Adrenal gland (tissue), 12 donors: Measurements from ENCODE around the gene HDAC1. TPM values are rescaled to one million over a fixed set of nuclear protein-coding genes. Genes with fewer than 3 reads are reported as not detected.

Source experiments
- DNase-seq, 7 donors: peaks; one replicate each; pipeline ENCODE4 v3.0.0-alpha.2; 2019 to 2020
- H3K27ac ChIP-seq, 5 donors: fragments of 200-600 bp; sonication (generic) in 4 of 5; 1 replicate in 3 of 5; 2 replicates in 2 of 5; pipeline versions ENCODE4 v1.5.1 to v1.8.0; 2016 to 2020; ENCODE audit warnings: mild to moderate bottlenecking in 1 of 5
- H3K27me3 ChIP-seq: fragments of 200-600 bp; 2 replicates; pipeline ENCODE4 v1.8.0; 2021
- H3K36me3 ChIP-seq, 2 donors: fragments of 200-600 bp; replicated peaks in 1 of 2; 1 replicate in 1 of 2; 2 replicates in 1 of 2; pipeline versions ENCODE4 v1.5.1 to v1.8.0; 2018 to 2022
- H3K4me1 ChIP-seq, 2 donors: fragments of 200-600 bp; replicated peaks in 1 of 2; 1 replicate in 1 of 2; 2 replicates in 1 of 2; pipeline versions ENCODE4 v1.5.1 to v1.8.0; 2018 to 2021
- H3K4me3 ChIP-seq, 4 donors: fragments of 200-600 bp; sonication (generic) in 3 of 4; one replicate each; pipeline ENCODE4 v1.5.1; 2016 to 2018
- H3K9me3 ChIP-seq, 3 donors: fragments of 200-600 bp; sonication (generic) in 1 of 3; replicated peaks in 1 of 3; 1 replicate in 2 of 3; 2 replicates in 1 of 3; pipeline versions ENCODE4 v1.5.1 to v1.8.0; 2016 to 2021
- POLR2A ChIP-seq, 2 donors: fragments of 450-650 bp; IDR thresholded peaks; one replicate each; pipeline ENCODE4 v1.6.1; 2017; ENCODE audit warnings: antibody characterized with exemption in 2 of 2, mild to moderate bottlenecking in 2 of 2, moderate library complexity in 1 of 2
- WGBS, 4 donors: extraction: QIAGEN DNeasy Blood & Tissue Kit in 2 of 4; methylation state at CpG; one replicate each; pipeline versions ENCODE4 v1.1.5 to v1.1.7; 2013 to 2017; 5-methylcytosine and 5-hydroxymethylcytosine counted together
- intact Hi-C, 2 donors: fragments of 100-400 bp; cut with DNase I; formaldehyde crosslinking; loops; one replicate each; pipeline versions ENCODE4 v1.14.1 to v1.15.0; 2022 to 2023
- polyA plus RNA-seq, 3 donors: library from polyadenylated mRNA; stranded (reverse); fragments of 200-250 nt in 2 of 3; fragments of 350-450 nt in 1 of 3; fragmentation: Illumina TruSeq in 1 of 3; extraction: RNeasy Lipid Tissue Mini Kit (QIAGEN cat#74804) in 1 of 3; gene quantifications; one replicate each; pipeline ENCODE4 v1.2.3, GENCODE V29; 2013 to 2014
- small RNA-seq, 2 donors: library from RNA; depleted of rRNA; stranded (forward); fragments of <200 nt; gene quantifications; one replicate each; pipeline ENCODE3, GENCODE V24; 2016
- total RNA-seq, 9 donors: library from RNA; depleted of rRNA in 4 of 9; stranded (reverse); fragments of >200 nt in 4 of 9; fragments of 120-200 nt in 1 of 9; fragmentation: NEBNext Ultra II Directional in 1 of 9; extraction: Animal tissue kit (Norgen Biotek cat#: 25700) in 1 of 9; gene quantifications; one replicate each; pipeline versions ENCODE4 v1.1.0 to v1.2.4, GENCODE V29; 2013 to 2023
- TF ChIP-seq, protein P1 (sequence below), 6 experiments: fragments of 450-650 bp in 4 of 6; fragments of 200-600 bp in 2 of 6; sonication (generic) in 1 of 6; IDR thresholded peaks; 1 replicate in 5 of 6; 2 replicates in 1 of 6; pipeline versions ENCODE4 v1.5.1 to v1.8.0; 2016 to 2021; ENCODE audit warnings: antibody characterized with exemption in 6 of 6, mild to moderate bottlenecking in 2 of 6, moderate library complexity in 1 of 6
- donor health status: healthy with polysubstance abuse.
- donor health status: Bipolar disorder and iron deficiency.
- donor health status: DM: yes; HTN: yes; CAD: no.
- donor health status: DM: no; HTN: no; CAD: no.
- donor health status: DM: no; HTN: no; CAD: no.
- donor health status: DM: yes; HTN: yes; CAD: no.

The HDAC1 gene
- total and polyA plus RNA-seq, 12 donors: 52.2 to 95.2 (median 71.2) TPM

DNA sequence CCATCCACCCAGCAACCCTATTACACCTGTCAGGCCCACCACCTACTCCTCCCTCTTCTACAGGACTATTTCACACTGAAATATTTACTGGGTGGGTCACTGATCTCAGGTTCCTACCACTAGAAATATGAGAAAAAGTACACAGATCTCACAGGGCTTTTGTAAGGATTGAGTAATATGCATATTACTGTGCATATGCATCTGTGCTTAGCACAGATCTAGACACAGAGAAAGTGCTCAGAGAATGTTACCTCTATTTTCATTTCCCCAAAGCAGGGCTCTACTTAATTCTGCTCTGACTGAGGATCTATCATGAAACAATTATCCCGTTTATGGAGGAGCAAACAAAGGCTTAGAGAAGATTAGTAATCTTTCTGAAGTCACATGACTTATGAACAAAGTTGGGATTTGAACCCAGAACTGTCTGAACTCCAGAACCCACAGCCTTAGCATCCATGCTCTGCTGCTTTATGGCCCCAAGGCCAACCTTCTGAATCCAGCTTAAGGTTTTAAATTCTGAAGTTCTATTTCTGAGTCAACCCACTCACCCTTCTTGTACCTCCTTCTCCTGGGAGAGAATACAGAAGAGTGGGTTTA, 82.2 kb downstream of the HDAC1 start:
- no peak overlapping the region for H3K27ac ChIP-seq
- H3K36me3 ChIP-seq: peaks cover 0 to 83% of the 10 kb centered on the region in 2 donors
- no peaks in the 10 kb centered on the region for H3K4me1 ChIP-seq
- H3K9me3 ChIP-seq: no peaks in the 10 kb centered on the region
- H3K4me3 ChIP-seq: no peak overlapping the region
- WGBS, 4 donors: 50 to 70% (median 57%) methylated on average over 1 of the region's 1 CpG
- no peak for TF ChIP-seq POLR2A (IDR thresholded peaks at IDR 0.05)
- TF ChIP-seq, protein P1, sequence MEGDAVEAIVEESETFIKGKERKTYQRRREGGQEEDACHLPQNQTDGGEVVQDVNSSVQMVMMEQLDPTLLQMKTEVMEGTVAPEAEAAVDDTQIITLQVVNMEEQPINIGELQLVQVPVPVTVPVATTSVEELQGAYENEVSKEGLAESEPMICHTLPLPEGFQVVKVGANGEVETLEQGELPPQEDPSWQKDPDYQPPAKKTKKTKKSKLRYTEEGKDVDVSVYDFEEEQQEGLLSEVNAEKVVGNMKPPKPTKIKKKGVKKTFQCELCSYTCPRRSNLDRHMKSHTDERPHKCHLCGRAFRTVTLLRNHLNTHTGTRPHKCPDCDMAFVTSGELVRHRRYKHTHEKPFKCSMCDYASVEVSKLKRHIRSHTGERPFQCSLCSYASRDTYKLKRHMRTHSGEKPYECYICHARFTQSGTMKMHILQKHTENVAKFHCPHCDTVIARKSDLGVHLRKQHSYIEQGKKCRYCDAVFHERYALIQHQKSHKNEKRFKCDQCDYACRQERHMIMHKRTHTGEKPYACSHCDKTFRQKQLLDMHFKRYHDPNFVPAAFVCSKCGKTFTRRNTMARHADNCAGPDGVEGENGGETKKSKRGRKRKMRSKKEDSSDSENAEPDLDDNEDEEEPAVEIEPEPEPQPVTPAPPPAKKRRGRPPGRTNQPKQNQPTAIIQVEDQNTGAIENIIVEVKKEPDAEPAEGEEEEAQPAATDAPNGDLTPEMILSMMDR (IDR thresholded peaks at IDR 0.05): no peak
- H3K27me3 ChIP-seq: no peaks in the 10 kb centered on the region
- no peak for DNase-seq
- intact Hi-C loops: no loop called here

DNA sequence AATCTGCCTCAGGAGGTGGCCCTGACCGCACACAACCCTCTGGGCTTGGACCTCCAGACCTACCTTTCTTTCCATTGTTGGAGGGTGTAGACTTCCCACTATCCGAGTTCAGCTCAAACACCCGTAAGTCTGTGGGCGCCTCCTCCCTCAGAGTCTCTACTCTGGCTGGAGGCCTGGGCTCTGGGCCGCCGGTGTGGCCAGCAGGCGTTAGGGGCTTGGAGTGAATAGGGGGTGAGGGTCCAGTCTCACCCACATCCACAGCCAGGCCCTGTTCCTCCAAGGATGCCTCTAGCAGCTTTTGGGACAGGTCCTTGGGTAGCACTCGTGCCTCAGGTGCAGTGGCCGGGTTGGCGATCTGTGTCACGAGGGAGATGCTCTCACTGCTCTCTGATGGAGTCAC, 84.3 kb downstream of the HDAC1 start:
- intact Hi-C loops: no loop called here
- TF ChIP-seq, protein P1 (IDR thresholded peaks at IDR 0.05): no peak
- TF ChIP-seq POLR2A (IDR thresholded peaks at IDR 0.05): no peak
- no peaks in the 10 kb centered on the region for H3K4me1 ChIP-seq
- no peak overlapping the region for H3K4me3 ChIP-seq
- H3K36me3 ChIP-seq: peaks cover 0 to 98% of the 10 kb centered on the region in 2 donors
- no peaks in the 10 kb centered on the region for H3K27me3 ChIP-seq
- H3K27ac ChIP-seq: no peak overlapping the region
- H3K9me3 ChIP-seq: no peaks in the 10 kb centered on the region
- no peak for DNase-seq
- 90 to 94% (median 92%) methylated on average over 8 to 11 of the region's 11 CpGs for WGBS, 4 donors

DNA sequence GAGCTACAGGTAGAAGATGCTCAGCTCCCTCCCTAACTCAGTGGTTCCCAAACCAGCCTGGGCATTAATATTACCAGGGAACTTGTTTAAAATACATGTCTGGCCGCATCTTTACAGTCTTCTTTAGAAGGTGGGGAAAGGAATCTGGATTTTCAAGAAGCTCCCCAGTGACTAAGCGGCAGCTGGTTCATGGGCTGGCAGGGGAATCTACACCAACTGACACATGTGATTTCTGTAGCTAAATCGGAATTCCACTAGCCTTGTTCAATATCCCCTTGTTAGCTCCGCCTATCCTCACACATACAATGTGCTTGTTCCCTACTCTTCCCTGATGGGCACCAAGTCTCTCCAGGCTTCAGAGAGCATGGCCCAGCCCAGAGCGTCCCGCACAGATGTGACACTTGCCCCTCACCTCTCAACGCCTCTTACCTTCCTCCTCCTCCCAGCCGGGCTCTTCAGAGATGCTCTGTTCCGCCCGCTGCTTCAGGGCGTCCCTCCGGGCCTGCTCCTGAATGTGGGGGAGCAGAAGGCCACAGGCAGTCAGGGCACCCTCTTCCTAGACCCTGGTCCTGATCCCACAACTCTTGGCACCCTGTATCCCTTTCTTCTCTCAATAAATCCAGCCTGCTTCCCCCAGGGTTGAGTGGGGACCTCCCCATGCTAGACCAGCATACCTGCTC, 85.8 kb downstream of the HDAC1 start:
- no peak for DNase-seq
- H3K27ac ChIP-seq: no peak overlapping the region
- no peak overlapping the region for H3K4me3 ChIP-seq
- TF ChIP-seq, protein P1 (IDR thresholded peaks at IDR 0.05): no peak
- TF ChIP-seq POLR2A (IDR thresholded peaks at IDR 0.05): no peak
- intact Hi-C loops: no loop called here
- no peaks in the 10 kb centered on the region for H3K9me3 ChIP-seq
- WGBS, 4 donors: 87 to 94% (median 91%) methylated on average over 12 of the region's 12 CpGs
- no peaks in the 10 kb centered on the region for H3K27me3 ChIP-seq
- H3K36me3 ChIP-seq: peaks cover 0 to 99% of the 10 kb centered on the region in 2 donors
- no peaks in the 10 kb centered on the region for H3K4me1 ChIP-seq

DNA sequence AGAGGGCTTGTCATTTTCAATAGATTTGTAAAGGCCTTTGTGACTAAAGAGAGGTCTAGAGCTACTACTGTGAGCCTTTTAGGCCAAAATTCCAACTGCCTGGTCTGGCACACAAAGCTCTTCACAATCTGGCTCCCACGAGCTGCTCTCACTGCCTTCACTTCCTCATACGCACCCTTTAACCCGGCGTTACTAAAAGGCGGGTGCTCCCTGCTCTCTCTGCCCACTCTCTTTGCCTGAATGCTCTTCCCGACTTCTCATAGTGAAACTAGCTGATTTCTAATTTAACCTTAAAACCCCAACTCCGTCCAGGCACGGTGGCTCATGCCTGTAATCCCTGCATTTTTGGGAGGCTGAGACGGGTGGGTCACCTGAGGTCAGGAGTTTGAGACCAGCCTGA, 88.2 kb downstream of the HDAC1 start:
- H3K4me3 ChIP-seq: no peak overlapping the region
- H3K4me1 ChIP-seq: no peaks in the 10 kb centered on the region
- no peak overlapping the region for H3K27ac ChIP-seq
- no peak for TF ChIP-seq POLR2A (IDR thresholded peaks at IDR 0.05)
- TF ChIP-seq, protein P1 (IDR thresholded peaks at IDR 0.05): no peak
- intact Hi-C loops: no loop called here
- DNase-seq: no peak
- H3K36me3 ChIP-seq: peaks cover 0 to 99% of the 10 kb centered on the region in 2 donors
- no peaks in the 10 kb centered on the region for H3K27me3 ChIP-seq
- WGBS, 4 donors: 82 to 91% (median 89%) methylated on average over 8 to 9 of the region's 9 CpGs
- no peaks in the 10 kb centered on the region for H3K9me3 ChIP-seq

Small RNA genes lying within 50 kb of the gene (small RNA-seq; reads per million reads assigned to genes)
- 0 reads per million in 2 donors for gene RF00017
- 0 reads per million in 2 donors for gene RF00019

Other genes with a start within 250 kb of the HDAC1 start
- 10 to 100 TPM in 4 of 9 donors, 1 to 10 TPM in 5; 4.4 to 17.4 (median 8.9) TPM for gene TMEM39B, start 219.1 kb upstream of the HDAC1 start, total RNA-seq
- gene TMEM39B, start 219.1 kb upstream of the HDAC1 start, polyA plus RNA-seq: 10 to 100 TPM in 2 of 3 donors, 1 to 10 TPM in 1; 9.2 to 15.1 (median 14.2) TPM
- 10 to 100 TPM; 39.3 to 86.6 (median 71.5) TPM for gene KPNA6, start 184.0 kb upstream of the HDAC1 start, total RNA-seq
- gene KPNA6, start 184.0 kb upstream of the HDAC1 start, polyA plus RNA-seq: 10 to 100 TPM in 1 of 3 donors, 1 to 10 TPM in 2; 9.3 to 31.2 (median 9.5) TPM
- gene TXLNA, start 112.4 kb upstream of the HDAC1 start, total RNA-seq: 10 to 100 TPM; 52.7 to 97.4 (median 66.1) TPM
- 10 to 100 TPM; 14.9 to 51.0 (median 25.7) TPM for gene TXLNA, start 112.4 kb upstream of the HDAC1 start, polyA plus RNA-seq
- 10 to 100 TPM; 11.4 to 34.0 (median 20.5) TPM for gene CCDC28B, start 91.5 kb upstream of the HDAC1 start, total RNA-seq
- 10 to 100 TPM in 2 of 3 donors, 1 to 10 TPM in 1; 3.4 to 47.7 (median 42.6) TPM for gene CCDC28B, start 91.5 kb upstream of the HDAC1 start, polyA plus RNA-seq
- 1 to 10 TPM; 1.5 to 3.6 (median 2.7) TPM for gene IQCC, start 86.4 kb upstream of the HDAC1 start, total RNA-seq
- 1 to 10 TPM; 3.1 to 3.9 (median 3.6) TPM for gene IQCC, start 86.4 kb upstream of the HDAC1 start, polyA plus RNA-seq
- not detected for gene DCDC2B, start 83.0 kb upstream of the HDAC1 start, total RNA-seq
- gene DCDC2B, start 83.0 kb upstream of the HDAC1 start, polyA plus RNA-seq: not detected
- 10 to 100 TPM in 7 of 9 donors, 1 to 10 TPM in 2; 2.1 to 27.1 (median 16.3) TPM for gene TMEM234, start 69.7 kb upstream of the HDAC1 start, total RNA-seq
- gene TMEM234, start 69.7 kb upstream of the HDAC1 start, polyA plus RNA-seq: 10 to 100 TPM; 10.2 to 57.7 (median 34.6) TPM
- 100 to 1,000 TPM; 187 to 672 (median 202) TPM for gene EIF3I, start 69.7 kb upstream of the HDAC1 start, total RNA-seq
- gene EIF3I, start 69.7 kb upstream of the HDAC1 start, polyA plus RNA-seq: 100 to 1,000 TPM; 196 to 312 (median 294) TPM
- 10 to 100 TPM in 8 of 9 donors, 1 to 10 TPM in 1; 3.2 to 34.5 (median 26.0) TPM for gene FAM167B, start 44.9 kb upstream of the HDAC1 start, total RNA-seq
- 10 to 100 TPM in 2 of 3 donors, 1 to 10 TPM in 1; 5.8 to 58.2 (median 30.0) TPM for gene FAM167B, start 44.9 kb upstream of the HDAC1 start, polyA plus RNA-seq
- 1 to 10 TPM in 6 of 9 donors, under 1 TPM in 3; 0.30 to 2.7 (median 1.9) TPM for gene LCK, start 40.8 kb upstream of the HDAC1 start, total RNA-seq
- gene LCK, start 40.8 kb upstream of the HDAC1 start, polyA plus RNA-seq: 1 to 10 TPM in 2 of 3 donors, under 1 TPM in 1; 0.46 to 2.9 (median 1.2) TPM
- 10 to 100 TPM; 24.2 to 82.2 (median 49.0) TPM for gene MARCKSL1, start 44.1 kb downstream of the HDAC1 start, total RNA-seq
- 10 to 100 TPM; 34.4 to 54.8 (median 49.2) TPM for gene MARCKSL1, start 44.1 kb downstream of the HDAC1 start, polyA plus RNA-seq
- 10 to 100 TPM in 3 of 9 donors, 1 to 10 TPM in 6; 1.3 to 12.8 (median 6.5) TPM for gene FAM229A, start 70.4 kb downstream of the HDAC1 start, total RNA-seq
- 100 to 1,000 TPM in 1 of 3 donors, 10 to 100 TPM in 1, 1 to 10 TPM in 1; 1.6 to 110 (median 56.7) TPM for gene FAM229A, start 70.4 kb downstream of the HDAC1 start, polyA plus RNA-seq
- gene TSSK3, start 70.5 kb downstream of the HDAC1 start, total RNA-seq: 1 to 10 TPM in 6 of 9 donors, under 1 TPM in 2, not detected in 1; 0.69 to 5.3 (median 2.1) TPM
- 1 to 10 TPM in 2 of 3 donors, under 1 TPM in 1; 0.84 to 2.1 (median 1.2) TPM for gene TSSK3, start 70.5 kb downstream of the HDAC1 start, polyA plus RNA-seq
- 100 to 1,000 TPM in 8 of 9 donors, 10 to 100 TPM in 1; 95.5 to 153 (median 117) TPM for gene BSDC1, start 102.4 kb downstream of the HDAC1 start, total RNA-seq
- gene BSDC1, start 102.4 kb downstream of the HDAC1 start, polyA plus RNA-seq: 10 to 100 TPM; 47.9 to 80.2 (median 63.9) TPM
- under 1 TPM in 7 of 9 donors, not detected in 2; under 0.01 to 0.89 (median 0.15) TPM for gene ZBTB8B, start 173.0 kb downstream of the HDAC1 start, total RNA-seq
- gene ZBTB8B, start 173.0 kb downstream of the HDAC1 start, polyA plus RNA-seq: under 1 TPM; 0.03 to 0.09 (median 0.08) TPM
- 1 to 10 TPM; 3.1 to 6.5 (median 4.8) TPM for gene ZBTB8A, start 247.3 kb downstream of the HDAC1 start, total RNA-seq
- 1 to 10 TPM; 1.3 to 8.3 (median 1.9) TPM for gene ZBTB8A, start 247.3 kb downstream of the HDAC1 start, polyA plus RNA-seq